Sigmoid colon (tissue), 4 donors: Measurements from ENCODE around the gene DCAF4.

Source experiments
- CTCF ChIP-seq, 4 experiments: fragments of 450-650 bp in 3 of 4; fragments of 200-600 bp in 1 of 4; IDR thresholded peaks; one replicate each; pipeline ENCODE4 v1.5.1; 2016 to 2019; ENCODE audit warnings: antibody characterized with exemption in 4 of 4, mild to moderate bottlenecking in 3 of 4, moderate library complexity in 2 of 4
- EP300 ChIP-seq, 4 donors: sonication (generic); formaldehyde crosslinking; IDR thresholded peaks; one replicate each; pipeline ENCODE4 v1.6.1; 2017; ENCODE audit warnings: antibody characterized with exemption in 4 of 4
- POLR2A ChIP-seq, 2 donors: fragments of 450-650 bp; IDR thresholded peaks; one replicate each; pipeline ENCODE4 v1.6.1; 2016; ENCODE audit warnings: antibody characterized with exemption in 2 of 2, mild to moderate bottlenecking in 2 of 2, moderate library complexity in 2 of 2

- TF ChIP-seq POLR2A (IDR thresholded peaks at IDR 0.05) = no peak
- no peak for TF ChIP-seq CTCF (IDR thresholded peaks at IDR 0.05)
- TF ChIP-seq EP300 (IDR thresholded peaks at IDR 0.05) = no peak
Observed at GRCh38 chr14:72928872-72929271, 2.6 kb downstream of the DCAF4 start.
